ENCODE data around the gene MIPOL1.
"Not testable (repeated sequence)": the region's sequence is repeated elsewhere in the genome, so short reads cannot be mapped to it uniquely, and the experiment has no call there.

Gene MIPOL1

GRCh38 chr14:37369425-37369824 is 171.7 kb downstream of the MIPOL1 start:
- H3K4me1 ChIP-seq (ENCODE audit: control insufficient read depth in 5 of 5, insufficient read depth in 5 of 5, low read length in 5 of 5): no peaks in the 10 kb centered on the region
- no peak overlapping the region for H3K9ac ChIP-seq (ENCODE audit: low read length in 5 of 5)
- H3K27me3 ChIP-seq (ENCODE audit: control insufficient read depth in 5 of 5, insufficient read depth in 4 of 5, low read length in 5 of 5): no peaks in the 10 kb centered on the region
- no peak overlapping the region for H3K4me3 ChIP-seq (ENCODE audit: low read depth in 1 of 5, low read length in 5 of 5)
- H3K9me3 ChIP-seq (ENCODE audit: control insufficient read depth in 5 of 5, low read length in 5 of 5): peaks cover 0 to 5% (median 0%) of the 10 kb centered on the region in 5 donors
- H3K27ac ChIP-seq (ENCODE audit: low read depth, low read length): no peak overlapping the region
- H3K36me3 ChIP-seq (ENCODE audit: control insufficient read depth in 5 of 5, insufficient read depth in 5 of 5, low read length in 5 of 5): no peaks in the 10 kb centered on the region

- Histone ChIP-seq H3K9ac (ENCODE audit: low read length in 5 of 5) (no peak overlapping the region), H3K27me3 (ENCODE audit: control insufficient read depth in 5 of 5, insufficient read depth in 4 of 5, low read length in 5 of 5) (no peaks in the 10 kb centered on the region), H3K4me1 (ENCODE audit: control insufficient read depth in 5 of 5, insufficient read depth in 5 of 5, low read length in 5 of 5) (no peaks in the 10 kb centered on the region), H3K9me3 (ENCODE audit: control insufficient read depth in 5 of 5, low read length in 5 of 5) (no peaks in the 10 kb centered on the region), H3K36me3 (ENCODE audit: control insufficient read depth in 5 of 5, insufficient read depth in 5 of 5, low read length in 5 of 5) (peaks cover 0 to 2% (median 0%) of the 10 kb centered on the region in 5 donors), H3K4me3 (ENCODE audit: low read depth in 1 of 5, low read length in 5 of 5) (no peak overlapping the region), H3K27ac (ENCODE audit: low read depth, low read length) (no peak overlapping the region)
Observed at GRCh38 chr14:37375566-37375965, 177.8 kb downstream of the MIPOL1 start.

- H3K4me3 ChIP-seq (ENCODE audit: low read depth in 1 of 5, low read length in 5 of 5): no peak overlapping the region
- H3K4me1 ChIP-seq (ENCODE audit: control insufficient read depth in 5 of 5, insufficient read depth in 5 of 5, low read length in 5 of 5): no peaks in the 10 kb centered on the region
Observed at GRCh38 chr14:37376944-37377609, 179.3 kb downstream of the MIPOL1 start.

GRCh38 chr14:37384870-37385596 is 187.3 kb downstream of the MIPOL1 start:
- Histone ChIP-seq H3K27ac (ENCODE audit: low read depth, low read length) (no peak overlapping the region), H3K9ac (ENCODE audit: low read length in 5 of 5) (no peak overlapping the region)

More at GRCh38 chr14:37376944-37377609, 179.3 kb downstream of the MIPOL1 start:
- Histone ChIP-seq H3K27ac (ENCODE audit: low read depth, low read length) (no peak overlapping the region), H3K9me3 (ENCODE audit: control insufficient read depth in 5 of 5, low read length in 5 of 5) (no peaks in the 10 kb centered on the region), H3K36me3 (ENCODE audit: control insufficient read depth in 5 of 5, insufficient read depth in 5 of 5, low read length in 5 of 5) (peaks cover 0 to 5% (median 0%) of the 10 kb centered on the region in 5 donors), H3K27me3 (ENCODE audit: control insufficient read depth in 5 of 5, insufficient read depth in 4 of 5, low read length in 5 of 5) (no peaks in the 10 kb centered on the region), H3K9ac (ENCODE audit: low read length in 5 of 5) (no peak overlapping the region)

GRCh38 chr14:37397157-37397940 is 199.6 kb downstream of the MIPOL1 start:
- not testable (repeated sequence) for H3K4me1 ChIP-seq (ENCODE audit: control insufficient read depth in 5 of 5, insufficient read depth in 5 of 5, low read length in 5 of 5); H3K36me3 ChIP-seq (ENCODE audit: control insufficient read depth in 5 of 5, insufficient read depth in 5 of 5, low read length in 5 of 5); H3K27me3 ChIP-seq (ENCODE audit: control insufficient read depth in 5 of 5, insufficient read depth in 4 of 5, low read length in 5 of 5); H3K9ac ChIP-seq (ENCODE audit: low read length in 5 of 5); H3K27ac ChIP-seq (ENCODE audit: low read depth, low read length); H3K4me3 ChIP-seq (ENCODE audit: low read depth in 1 of 5, low read length in 5 of 5)
- peaks cover 2 to 18% (median 9%) of the 10 kb centered on the region in 5 donors for H3K9me3 ChIP-seq (ENCODE audit: control insufficient read depth in 5 of 5, low read length in 5 of 5)

More at GRCh38 chr14:37384870-37385596, 187.3 kb downstream of the MIPOL1 start:
- Histone ChIP-seq H3K27me3 (ENCODE audit: control insufficient read depth in 5 of 5, insufficient read depth in 4 of 5, low read length in 5 of 5) (no peaks in the 10 kb centered on the region), H3K4me3 (ENCODE audit: low read depth in 1 of 5, low read length in 5 of 5) (no peak overlapping the region), H3K36me3 (ENCODE audit: control insufficient read depth in 5 of 5, insufficient read depth in 5 of 5, low read length in 5 of 5) (peaks cover 0 to 5% (median 0%) of the 10 kb centered on the region in 5 donors), H3K4me1 (ENCODE audit: control insufficient read depth in 5 of 5, insufficient read depth in 5 of 5, low read length in 5 of 5) (no peaks in the 10 kb centered on the region), H3K9me3 (ENCODE audit: control insufficient read depth in 5 of 5, low read length in 5 of 5) (peaks cover 0 to 2% (median 0%) of the 10 kb centered on the region in 5 donors)

GRCh38 chr14:37397941-37398215 is 200.1 kb downstream of the MIPOL1 start:
- H3K4me3 ChIP-seq (ENCODE audit: low read depth in 1 of 5, low read length in 5 of 5): no peak overlapping the region
- H3K9ac ChIP-seq (ENCODE audit: low read length in 5 of 5): no peak overlapping the region
- no peaks in the 10 kb centered on the region for H3K27me3 ChIP-seq (ENCODE audit: control insufficient read depth in 5 of 5, insufficient read depth in 4 of 5, low read length in 5 of 5)
- peaks cover 0 to 16% (median 7%) of the 10 kb centered on the region in 5 donors for H3K9me3 ChIP-seq (ENCODE audit: control insufficient read depth in 5 of 5, low read length in 5 of 5)
- no peaks in the 10 kb centered on the region for H3K4me1 ChIP-seq (ENCODE audit: control insufficient read depth in 5 of 5, insufficient read depth in 5 of 5, low read length in 5 of 5)
- no peak overlapping the region for H3K27ac ChIP-seq (ENCODE audit: low read depth, low read length)
- H3K36me3 ChIP-seq (ENCODE audit: control insufficient read depth in 5 of 5, insufficient read depth in 5 of 5, low read length in 5 of 5): no peaks in the 10 kb centered on the region

- Histone ChIP-seq H3K4me1 (ENCODE audit: control insufficient read depth in 5 of 5, insufficient read depth in 5 of 5, low read length in 5 of 5) (no peaks in the 10 kb centered on the region), H3K27me3 (ENCODE audit: control insufficient read depth in 5 of 5, insufficient read depth in 4 of 5, low read length in 5 of 5) (no peaks in the 10 kb centered on the region)
Observed at GRCh38 chr14:37399517-37399916, 201.8 kb downstream of the MIPOL1 start.

GRCh38 chr14:37401093-37401492 is 203.4 kb downstream of the MIPOL1 start:
- Histone ChIP-seq H3K4me1 (ENCODE audit: control insufficient read depth in 5 of 5, insufficient read depth in 5 of 5, low read length in 5 of 5) (no peaks in the 10 kb centered on the region), H3K9me3 (ENCODE audit: control insufficient read depth in 5 of 5, low read length in 5 of 5) (peaks cover 0 to 4% (median under 1%) of the 10 kb centered on the region in 5 donors), H3K4me3 (ENCODE audit: low read depth in 1 of 5, low read length in 5 of 5) (no peak overlapping the region), H3K27ac (ENCODE audit: low read depth, low read length) (no peak overlapping the region), H3K36me3 (ENCODE audit: control insufficient read depth in 5 of 5, insufficient read depth in 5 of 5, low read length in 5 of 5) (no peaks in the 10 kb centered on the region), H3K9ac (ENCODE audit: low read length in 5 of 5) (no peak overlapping the region), H3K27me3 (ENCODE audit: control insufficient read depth in 5 of 5, insufficient read depth in 4 of 5, low read length in 5 of 5) (no peaks in the 10 kb centered on the region)

More at GRCh38 chr14:37399517-37399916, 201.8 kb downstream of the MIPOL1 start:
- peaks cover 0 to 14% (median 5%) of the 10 kb centered on the region in 5 donors for H3K9me3 ChIP-seq (ENCODE audit: control insufficient read depth in 5 of 5, low read length in 5 of 5)
- no peak overlapping the region for H3K27ac ChIP-seq (ENCODE audit: low read depth, low read length)
- H3K9ac ChIP-seq (ENCODE audit: low read length in 5 of 5): no peak overlapping the region
- H3K4me3 ChIP-seq (ENCODE audit: low read depth in 1 of 5, low read length in 5 of 5): no peak overlapping the region
- no peaks in the 10 kb centered on the region for H3K36me3 ChIP-seq (ENCODE audit: control insufficient read depth in 5 of 5, insufficient read depth in 5 of 5, low read length in 5 of 5)

- Histone ChIP-seq H3K27ac (ENCODE audit: low read depth, low read length) (no peak overlapping the region), H3K36me3 (ENCODE audit: control insufficient read depth in 5 of 5, insufficient read depth in 5 of 5, low read length in 5 of 5) (no peaks in the 10 kb centered on the region), H3K9ac (ENCODE audit: low read length in 5 of 5) (no peak overlapping the region), H3K4me3 (ENCODE audit: low read depth in 1 of 5, low read length in 5 of 5) (no peak overlapping the region), H3K9me3 (ENCODE audit: control insufficient read depth in 5 of 5, low read length in 5 of 5) (peaks cover 0 to 4% (median 0%) of the 10 kb centered on the region in 5 donors), H3K27me3 (ENCODE audit: control insufficient read depth in 5 of 5, insufficient read depth in 4 of 5, low read length in 5 of 5) (no peaks in the 10 kb centered on the region), H3K4me1 (ENCODE audit: control insufficient read depth in 5 of 5, insufficient read depth in 5 of 5, low read length in 5 of 5) (no peaks in the 10 kb centered on the region)
Observed at GRCh38 chr14:37403626-37404025, 205.9 kb downstream of the MIPOL1 start.

GRCh38 chr14:37406095-37406494 is 208.4 kb downstream of the MIPOL1 start:
- Histone ChIP-seq H3K4me3 (ENCODE audit: low read depth in 1 of 5, low read length in 5 of 5) (no peak overlapping the region), H3K4me1 (ENCODE audit: control insufficient read depth in 5 of 5, insufficient read depth in 5 of 5, low read length in 5 of 5) (no peaks in the 10 kb centered on the region), H3K27me3 (ENCODE audit: control insufficient read depth in 5 of 5, insufficient read depth in 4 of 5, low read length in 5 of 5) (no peaks in the 10 kb centered on the region), H3K9me3 (ENCODE audit: control insufficient read depth in 5 of 5, low read length in 5 of 5) (no peaks in the 10 kb centered on the region), H3K9ac (ENCODE audit: low read length in 5 of 5) (no peak overlapping the region), H3K36me3 (ENCODE audit: control insufficient read depth in 5 of 5, insufficient read depth in 5 of 5, low read length in 5 of 5) (no peaks in the 10 kb centered on the region), H3K27ac (ENCODE audit: low read depth, low read length) (no peak overlapping the region)

Measured in subcutaneous abdominal adipose tissue (tissue), 5 donors.